Retina (tissue), 1 donor: ENCODE results near the gene PEX11A.

Experiments
- DNase-seq: peaks from one replicate; pipeline ENCODE4 v3.0.0-alpha.2; 2016

Gene PEX11A

GRCh38 chr15:89654847-89655805 lies 35.4 kb downstream of the PEX11A start, which contains the start of gene KIF7:
Gene KIF7, minus strand, starts transcription at chr15:89655467. Its CDS starts 2,537 bp downstream, at chr15:89652930.
- peak; percentile 78 for DNase-seq

DNA sequence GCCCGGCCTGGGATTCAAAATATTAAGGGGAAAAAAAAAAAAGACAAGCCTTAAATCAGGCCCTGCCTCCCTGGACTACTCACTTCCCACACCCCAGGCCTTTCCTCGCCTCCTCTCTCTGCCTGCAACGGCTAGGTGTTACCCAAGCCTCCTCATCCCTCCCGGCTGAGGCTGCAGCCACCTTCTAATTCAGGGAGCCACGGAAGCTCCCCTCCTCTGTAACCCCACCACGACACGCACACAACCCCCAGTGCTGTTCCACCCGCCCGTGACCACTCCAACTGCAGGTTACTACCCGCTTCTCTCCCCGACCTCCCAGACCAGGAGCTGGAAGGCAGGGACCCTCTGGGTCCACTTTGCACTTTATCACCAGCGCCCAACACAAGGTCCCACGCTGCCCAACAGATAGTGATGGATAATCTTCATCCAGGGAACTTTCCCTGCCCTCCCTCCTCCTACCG lies 36.2 kb downstream of the PEX11A start:
- DNase-seq = no peak

DNA sequence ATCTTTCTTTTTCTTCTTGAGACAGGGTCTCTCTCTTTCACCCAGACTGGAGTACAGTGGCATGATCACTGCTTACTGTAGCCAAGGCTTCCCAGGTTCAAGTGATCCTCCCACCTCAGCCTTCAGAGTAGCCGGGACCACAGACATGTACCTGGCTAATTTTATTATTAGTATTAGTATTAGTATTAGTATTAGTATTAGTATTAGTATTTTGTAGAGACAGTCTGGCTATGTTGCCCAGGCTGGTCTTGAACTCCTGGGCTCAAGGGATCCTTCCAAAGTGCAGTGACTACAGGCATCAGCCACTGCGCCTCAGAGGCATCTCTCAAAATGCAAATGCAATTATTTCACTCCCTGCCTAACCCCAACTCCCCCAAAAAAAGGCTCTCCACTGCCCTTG lies 37.0 kb downstream of the PEX11A start:
- DNase-seq = no peak

DNA sequence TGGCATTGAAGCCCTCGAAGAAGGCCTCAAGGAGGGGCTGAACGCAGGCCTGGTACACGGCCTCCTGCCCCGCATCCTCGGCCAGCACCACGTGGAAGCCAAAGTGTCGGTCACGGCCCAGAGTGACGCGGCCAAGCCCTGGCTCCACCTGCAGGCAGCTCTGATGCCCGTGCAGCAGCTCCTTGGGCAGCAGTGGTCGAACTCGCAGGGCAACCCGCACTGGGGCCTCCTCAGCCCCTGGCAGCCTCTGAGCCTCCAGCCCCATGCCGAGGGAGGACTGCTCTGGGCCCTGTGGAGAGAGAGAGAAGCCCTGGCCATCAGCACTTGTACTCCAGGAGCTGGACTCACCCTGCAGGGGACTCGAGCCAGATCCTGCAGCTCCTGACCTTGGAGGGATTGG lies 37.9 kb downstream of the PEX11A start:
- DNase-seq = no peak

DNA sequence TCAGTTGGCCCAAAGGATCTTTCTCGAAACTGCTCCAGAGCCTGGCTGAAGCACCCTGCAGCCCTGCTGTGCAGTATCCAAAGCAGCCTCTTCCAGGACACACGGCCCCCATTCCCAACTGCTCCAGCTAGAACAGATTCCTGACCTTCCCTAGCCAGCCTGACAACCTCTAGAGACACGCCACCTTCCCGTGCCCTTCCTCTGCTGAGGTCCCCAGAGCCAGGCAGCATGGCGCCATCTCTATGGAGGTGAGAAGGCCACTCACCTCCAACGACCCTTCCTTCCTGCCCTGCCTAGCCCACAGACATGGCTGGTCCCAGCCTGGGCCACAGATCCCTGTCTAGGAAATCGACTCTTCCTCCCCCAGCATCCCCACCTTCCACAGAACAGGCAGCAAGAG lies 38.4 kb downstream of the PEX11A start:
- no peak for DNase-seq

DNA sequence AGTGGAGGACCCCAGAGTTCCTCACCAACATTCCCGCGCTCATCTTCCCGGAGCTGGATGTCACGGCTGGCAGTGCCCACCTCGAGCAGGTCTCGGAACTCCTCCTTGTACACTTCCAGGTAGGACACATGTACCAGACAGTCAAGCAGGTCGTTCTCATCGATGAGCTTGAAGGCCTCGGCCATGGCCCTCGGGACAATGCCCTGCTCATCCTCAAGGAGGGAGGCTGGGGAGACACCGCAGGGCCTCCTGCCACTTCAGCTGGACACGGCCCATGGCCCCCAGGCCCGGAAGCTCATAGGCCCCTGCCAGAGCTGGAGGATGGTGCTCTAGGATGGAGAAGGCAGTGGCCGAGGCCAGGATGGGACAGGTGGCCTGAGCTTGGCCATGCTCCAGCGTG lies 40.8 kb downstream of the PEX11A start:
- DNase-seq = no peak

DNA sequence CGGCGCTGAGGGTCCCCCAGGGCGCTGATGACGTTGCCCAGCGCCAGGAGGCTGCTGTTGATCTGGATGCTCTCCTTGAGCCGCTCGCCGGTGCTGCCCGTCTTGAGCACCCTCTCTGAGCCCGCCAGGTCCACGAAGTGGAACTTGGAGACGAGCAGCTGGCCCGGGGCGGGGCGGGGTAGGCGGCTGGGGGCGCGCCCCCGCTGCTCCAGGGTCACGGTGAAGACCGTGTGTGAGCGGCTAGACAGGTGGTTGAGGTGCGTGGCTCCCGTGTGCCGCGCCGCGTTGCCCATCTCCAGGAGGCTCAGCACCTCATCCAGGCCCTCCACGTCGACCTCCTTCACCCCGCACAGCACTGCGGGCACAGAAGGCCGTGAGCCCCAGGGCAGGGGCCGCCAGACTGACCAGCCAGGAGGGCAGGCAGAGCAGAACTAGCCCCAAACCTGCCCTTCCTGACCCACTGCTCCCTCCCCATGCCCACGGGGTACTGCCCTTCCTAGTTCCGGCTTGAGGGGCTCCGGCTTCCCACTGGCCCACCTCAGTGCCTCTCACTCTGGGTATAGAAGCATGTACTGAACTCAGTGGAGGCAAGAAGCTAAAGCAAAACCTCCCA lies 41.4 kb downstream of the PEX11A start:
- DNase-seq = no peak

DNA sequence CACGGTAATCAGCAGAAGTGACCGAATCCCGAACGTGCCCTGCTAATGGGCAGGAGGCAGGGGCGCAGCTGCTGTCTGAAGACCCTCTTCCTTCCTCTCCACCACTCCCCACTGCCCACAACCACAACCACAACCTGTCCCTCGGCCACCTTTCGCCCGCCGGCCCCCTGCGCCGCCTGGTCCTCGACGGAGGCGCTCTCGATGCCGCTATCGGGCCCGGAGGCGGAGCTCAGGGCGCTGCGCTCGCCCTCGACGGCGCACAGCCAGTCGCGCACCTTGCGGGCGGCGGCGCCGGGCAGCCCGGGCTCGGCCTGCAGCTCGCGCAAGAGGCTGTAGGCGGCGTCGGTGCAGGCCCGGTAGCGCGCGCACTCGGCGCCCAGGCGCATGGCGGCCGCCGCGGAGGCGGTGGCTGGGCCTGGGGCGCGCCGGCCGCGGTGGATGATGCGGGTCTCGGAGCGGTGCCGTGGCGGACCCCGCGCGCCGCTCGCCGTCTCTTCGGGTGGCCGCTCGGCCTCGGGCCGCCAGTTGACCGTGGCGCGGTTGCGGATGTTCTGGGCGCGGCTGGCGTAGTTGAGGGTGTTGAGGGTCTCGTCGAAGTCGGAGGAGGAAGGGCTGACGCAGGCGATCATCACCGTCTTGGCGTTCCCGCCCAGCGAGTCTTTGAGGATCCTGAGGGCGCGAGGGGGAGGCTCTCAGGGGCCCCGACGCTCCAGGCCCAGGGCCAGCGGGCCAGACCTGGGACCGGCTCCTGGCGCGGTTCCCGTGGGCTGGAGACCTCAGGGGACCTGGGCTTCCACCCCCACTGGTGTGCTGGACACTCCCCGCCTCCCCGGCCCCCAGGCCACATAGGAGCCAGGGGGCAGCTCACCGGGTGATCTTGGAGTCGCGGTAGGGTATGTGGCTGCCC lies 42.2 kb downstream of the PEX11A start:
- no peak for DNase-seq

GRCh38 chr15:89647191-89647851 lies 43.2 kb downstream of the PEX11A start:
- DNase-seq = peak; percentile 81

- DNase-seq = no peak
Measured at GRCh38 chr15:89646416-89647141, 44.0 kb downstream of the PEX11A start.

DNA sequence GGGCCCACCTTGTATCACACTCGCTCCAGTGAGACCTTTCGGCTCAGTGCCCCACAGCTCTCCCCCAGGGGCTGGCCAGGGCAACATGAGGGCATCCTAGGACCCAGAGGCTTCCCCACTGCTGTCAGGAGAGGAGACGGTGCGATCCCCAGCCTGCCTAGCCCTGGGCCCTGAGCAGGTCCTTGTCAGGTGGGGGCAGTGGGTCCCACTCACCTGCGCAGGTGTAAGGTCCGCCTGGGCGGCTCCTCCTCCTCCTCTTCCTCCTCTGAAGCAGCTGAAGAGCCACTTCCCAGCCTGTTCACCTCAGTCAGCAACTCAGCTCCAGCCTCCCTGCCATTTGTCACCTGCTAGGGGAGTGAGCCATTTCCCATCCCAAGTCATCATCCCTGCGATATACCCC lies 44.9 kb downstream of the PEX11A start:
- DNase-seq = no peak

GRCh38 chr15:89642106-89642505 lies 48.4 kb downstream of the PEX11A start:
- no peak for DNase-seq

- no peak for DNase-seq
Measured at GRCh38 chr15:89641053-89641452, 49.5 kb downstream of the PEX11A start.

DNA sequence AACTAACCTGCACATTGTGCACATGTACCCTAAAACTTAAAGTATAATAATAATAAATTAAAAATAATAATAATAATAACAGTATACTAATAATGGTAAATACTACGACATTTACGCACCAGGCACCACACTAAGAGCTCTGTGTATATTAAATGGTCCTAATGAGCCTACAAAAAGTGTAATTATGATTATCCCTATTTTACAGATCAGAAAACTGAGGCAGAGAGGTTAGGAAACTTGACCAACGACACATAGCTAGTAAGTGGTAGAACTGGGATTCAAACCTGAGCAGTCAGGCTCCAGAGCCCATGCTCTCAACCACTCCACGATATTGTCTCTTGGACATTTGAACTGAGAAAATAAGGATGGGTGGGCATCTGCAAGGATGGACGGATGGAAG lies 50.3 kb downstream of the PEX11A start:
- no peak for DNase-seq

GRCh38 chr15:89633585-89633984 lies 57.0 kb downstream of the PEX11A start:
- DNase-seq = no peak

DNA sequence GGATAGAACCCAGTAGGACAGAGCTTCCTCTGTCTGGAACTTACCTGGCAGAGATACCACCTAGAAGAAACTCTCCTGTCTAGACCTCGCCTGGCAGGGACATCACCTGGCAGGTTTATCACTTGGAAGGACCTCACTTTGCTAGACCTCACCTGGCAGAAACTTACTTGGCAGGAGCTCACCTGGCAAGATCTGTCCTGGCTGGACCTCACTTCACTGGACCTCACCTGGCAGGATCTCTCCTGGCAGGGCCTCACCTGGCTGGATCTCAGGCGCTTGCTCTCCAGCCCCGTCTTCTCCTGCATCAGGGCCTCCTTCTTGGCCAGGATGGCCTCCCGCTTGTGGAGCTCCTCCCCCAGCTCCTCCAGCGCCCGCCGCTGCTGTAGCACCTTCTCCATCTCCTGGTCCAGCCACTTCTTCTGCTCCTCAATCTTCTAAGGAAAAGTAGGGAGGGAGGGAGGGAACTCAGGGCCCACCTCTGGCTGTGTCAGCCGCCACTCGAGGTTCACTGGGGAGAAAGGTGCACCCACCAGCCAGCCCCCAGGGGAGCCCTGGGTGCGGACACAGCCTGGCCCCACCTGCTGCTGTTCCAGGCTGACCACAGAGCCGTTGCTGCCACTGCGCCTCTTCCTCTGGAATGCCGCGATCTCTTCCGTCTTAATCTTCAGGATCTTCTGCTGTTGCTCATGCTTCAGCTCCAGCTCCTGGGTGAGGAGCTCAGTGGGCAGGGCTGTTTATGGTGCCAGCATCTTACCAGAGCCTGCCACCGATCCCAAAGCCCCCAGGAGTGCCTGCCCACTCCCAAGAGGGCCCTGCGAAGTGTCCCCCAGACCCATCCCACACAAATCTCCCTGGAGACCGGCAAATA lies 57.8 kb downstream of the PEX11A start:
- DNase-seq = no peak

GRCh38 chr15:89631902-89632264 lies 58.7 kb downstream of the PEX11A start:
- DNase-seq = no peak
